ENCODE data around the gene ENTPD3. TPM values are rescaled to one million over a fixed set of nuclear protein-coding genes. Genes with fewer than 3 reads are reported as not detected.

Gene ENTPD3
- total RNA-seq, 2 donors from 2014 or later, result 12.2 to 17.1 TPM

DNA sequence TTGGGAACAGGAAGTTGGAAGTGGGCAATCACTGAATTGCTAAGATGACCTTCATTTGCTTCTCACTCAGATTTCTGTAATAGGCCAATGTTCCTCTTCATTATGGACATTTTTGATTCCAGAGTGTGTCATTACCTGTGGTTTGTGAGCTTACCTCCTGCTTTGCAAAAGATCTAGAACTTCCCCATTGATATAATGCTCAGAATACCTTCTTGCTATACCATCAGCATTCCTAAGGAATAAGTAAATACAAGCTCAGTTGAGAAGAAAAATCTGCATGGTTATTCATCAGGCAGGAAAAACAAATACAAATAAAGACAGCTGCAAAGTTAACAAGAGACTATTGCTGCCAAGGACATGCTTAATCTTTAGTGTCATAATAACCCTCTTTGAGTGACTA, 64.6 kb downstream of the ENTPD3 start:
- no peaks in the 10 kb centered on the region for H3K36me3 ChIP-seq (replicated peaks in 1 of 2; ENCODE audit: insufficient read depth in 1 of 2, low read depth in 2 of 2)
- H3K9me3 ChIP-seq, result no peaks in the 10 kb centered on the region
- no peak for TF ChIP-seq POLR2A (IDR thresholded peaks at IDR 0.05)
- intact Hi-C loops (cut with DNase I), result no loop called here
- H3K4me1 ChIP-seq, result peaks cover 27% of the 10 kb centered on the region
- H3K27me3 ChIP-seq, result no peaks in the 10 kb centered on the region
- H3K27ac ChIP-seq, result peak overlapping the region; percentile 93 to 97 (median 94)
- ATAC-seq (no peak), DNase-seq (no peak)
- H3K4me3 ChIP-seq, result no peak overlapping the region

DNA sequence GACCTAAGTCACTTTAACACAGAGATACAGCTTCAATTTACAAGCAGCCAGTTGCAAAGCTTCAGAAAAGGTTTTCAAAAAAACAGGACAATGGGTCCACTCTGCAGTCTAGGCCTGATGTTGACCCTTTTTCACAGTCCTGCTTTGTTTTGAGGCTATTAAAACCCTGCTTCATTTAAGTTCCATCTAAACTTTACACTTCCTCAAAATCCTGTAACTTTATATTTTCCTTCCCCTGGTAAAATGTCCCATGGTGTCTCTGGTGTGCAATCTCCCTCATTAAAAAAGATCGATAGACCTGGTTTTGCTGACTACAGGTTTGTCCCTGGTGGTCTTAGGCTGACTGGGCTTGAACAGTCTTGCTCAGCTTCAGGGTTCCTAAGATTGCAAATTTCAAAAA, 65.1 kb downstream of the ENTPD3 start:
- DNase-seq (no peak), ATAC-seq (no peak)
- Histone ChIP-seq H3K4me3 (no peak overlapping the region), H3K27ac (peak overlapping the region; percentile 93 to 97 (median 94)), H3K4me1 (peaks cover 28% of the 10 kb centered on the region), H3K9me3 (no peaks in the 10 kb centered on the region), H3K36me3 (replicated peaks in 1 of 2; ENCODE audit: insufficient read depth in 1 of 2, low read depth in 2 of 2) (no peaks in the 10 kb centered on the region), H3K27me3 (no peaks in the 10 kb centered on the region)
- 26 to 35% methylated on average over 1 of the region's 1 CpG for WGBS, 2 donors
- no peak for TF ChIP-seq POLR2A (IDR thresholded peaks at IDR 0.05)
- TF ChIP-seq CTCF (IDR thresholded peaks at IDR 0.05), result no peak
- intact Hi-C loops (cut with DNase I), result no loop called here

GRCh38 chr3:40452562-40452875, 65.5 kb downstream of the ENTPD3 start:
- Histone ChIP-seq H3K36me3 (replicated peaks in 1 of 2; ENCODE audit: insufficient read depth in 1 of 2, low read depth in 2 of 2) (no peaks in the 10 kb centered on the region), H3K4me3 (peak overlapping the region; percentile 41 to 48), H3K4me1 (peaks cover 28% of the 10 kb centered on the region), H3K27me3 (no peaks in the 10 kb centered on the region), H3K9me3 (no peaks in the 10 kb centered on the region), H3K27ac (peak overlapping the region; percentile 93 to 97 (median 94))
- DNase-seq (no peak), ATAC-seq (no peak)
- no peak for TF ChIP-seq CTCF (IDR thresholded peaks at IDR 0.05)
- no peak for TF ChIP-seq POLR2A (IDR thresholded peaks at IDR 0.05)
- 0 to 3% methylated on average over 2 to 7 of the region's 7 CpGs for WGBS, 2 donors
- intact Hi-C loops (cut with DNase I), result no loop called here

GRCh38 chr3:40452876-40453730, 66.1 kb downstream of the ENTPD3 start:
- 0 to 1% methylated on average over 30 to 41 of the region's 41 CpGs for WGBS, 2 donors
- ATAC-seq, result peak; percentile 95
- intact Hi-C loops (cut with DNase I), result no loop called here

DNA sequence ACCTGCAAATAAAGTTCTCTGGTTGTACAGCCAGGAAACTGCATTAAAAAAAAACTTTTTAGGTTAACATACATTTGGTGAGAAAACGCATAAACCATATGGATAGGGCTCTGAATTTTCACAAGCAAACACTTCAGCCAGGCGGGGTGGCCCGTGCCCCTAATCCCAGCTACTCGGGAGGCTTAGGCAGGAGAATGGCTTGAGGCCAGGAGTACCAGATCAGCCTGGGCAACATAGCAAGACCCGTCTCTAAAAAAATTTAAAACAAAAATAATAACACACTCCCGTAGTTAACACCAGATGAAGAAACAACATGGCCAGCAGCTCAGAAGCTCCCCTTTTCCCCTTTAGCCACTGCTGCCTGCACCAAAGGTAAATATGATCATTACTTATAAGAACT, 66.9 kb downstream of the ENTPD3 start:
- no peaks in the 10 kb centered on the region for H3K9me3 ChIP-seq
- H3K27ac ChIP-seq, result peak overlapping the region in 3 of 4 donors; percentile 85 to 97 (median 95)
- DNase-seq (peak in 1 of 4 donors; percentile 23), ATAC-seq (no peak)
- H3K36me3 ChIP-seq (replicated peaks in 1 of 2; ENCODE audit: insufficient read depth in 1 of 2, low read depth in 2 of 2), result peaks cover under 1 to 5% of the 10 kb centered on the region in 2 donors
- intact Hi-C loops (cut with DNase I), result no loop called here
- peaks cover 40% of the 10 kb centered on the region for H3K4me1 ChIP-seq
- TF ChIP-seq POLR2A (IDR thresholded peaks at IDR 0.05) (no peak), CTCF (IDR thresholded peaks at IDR 0.05) (no peak)
- 18 to 24% methylated on average over 6 of the region's 6 CpGs for WGBS, 2 donors
- no peaks in the 10 kb centered on the region for H3K27me3 ChIP-seq
- no peak overlapping the region for H3K4me3 ChIP-seq

More at GRCh38 chr3:40452876-40453730, 66.1 kb downstream of the ENTPD3 start:
- no peaks in the 10 kb centered on the region for H3K27me3 ChIP-seq
- DNase-seq, result peak; percentile 98 to 100 (median 99)
- peak overlapping the region; percentile 93 to 97 (median 94) for H3K27ac ChIP-seq
- no peaks in the 10 kb centered on the region for H3K9me3 ChIP-seq
- H3K36me3 ChIP-seq (replicated peaks in 1 of 2; ENCODE audit: insufficient read depth in 1 of 2, low read depth in 2 of 2), result no peaks in the 10 kb centered on the region
- TF ChIP-seq CTCF (IDR thresholded peaks at IDR 0.05) (no peak), POLR2A (IDR thresholded peaks at IDR 0.05) (peak; percentile 72 to 96 (median 96))
- peaks cover 31% of the 10 kb centered on the region for H3K4me1 ChIP-seq
- peak overlapping the region; percentile 41 to 48 for H3K4me3 ChIP-seq

Data from body of pancreas (tissue), 4 donors.